Sciatic nerve (tissue), 2 donors: Measurements from ENCODE around the gene COMTD1. TPM values are rescaled to one million over a fixed set of nuclear protein-coding genes. Genes with fewer than 3 reads are reported as not detected.

Experiments
- ATAC-seq: fragments of 200-7000 bp; cut with Tn5 transposase; one replicate; pipeline ENCODE4 v1.9.1; 2020; ENCODE audit warnings: mild to moderate bottlenecking, moderate library complexity
- DNase-seq: peaks from one replicate; pipeline ENCODE4 v3.0.0-alpha.2; 2020; ENCODE audit warnings: low spot score
- intact Hi-C: fragments of 100-400 bp; cut with DNase I; formaldehyde crosslinking; loops from one replicate; pipeline ENCODE4 v1.14.2; 2022
- total RNA-seq: library from RNA; stranded (reverse); fragmentation: NEBNext Ultra II Directional; extraction: Animal tissue kit (Norgen Biotek cat#: 25700); gene quantifications from one replicate; pipeline ENCODE4 v1.2.1, GENCODE V29; 2021
- donor health status: DM: no; HTN: no; CAD: no.
- donor health status: DM: no; HTN: no; CAD: no.

COMTD1 gene
- total RNA-seq, 1 donor from 2014 or later, result 13.0 TPM

DNA sequence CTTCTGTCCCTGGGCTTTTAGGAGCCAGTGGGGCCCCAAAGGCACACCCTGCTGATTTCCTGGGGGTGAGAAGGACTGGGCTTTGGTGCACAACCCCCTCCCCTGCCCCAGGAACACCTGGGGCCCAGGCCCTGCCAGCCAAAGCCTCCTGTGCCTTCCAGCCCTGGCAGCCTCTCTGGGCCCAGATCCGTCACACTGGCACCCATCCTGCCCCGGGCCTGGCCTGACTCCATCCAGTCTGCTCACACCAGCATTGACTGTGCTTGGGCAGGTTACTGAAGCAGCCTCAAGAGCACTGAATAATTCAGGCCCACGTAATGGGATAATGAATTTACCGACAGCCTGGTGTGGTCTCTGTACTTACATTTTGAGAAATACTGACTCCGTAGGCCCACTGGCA lies 12.0 kb upstream of the COMTD1 start:
- DNase-seq (no peak), ATAC-seq (no peak)
- intact Hi-C loops, result no loop called here

DNA sequence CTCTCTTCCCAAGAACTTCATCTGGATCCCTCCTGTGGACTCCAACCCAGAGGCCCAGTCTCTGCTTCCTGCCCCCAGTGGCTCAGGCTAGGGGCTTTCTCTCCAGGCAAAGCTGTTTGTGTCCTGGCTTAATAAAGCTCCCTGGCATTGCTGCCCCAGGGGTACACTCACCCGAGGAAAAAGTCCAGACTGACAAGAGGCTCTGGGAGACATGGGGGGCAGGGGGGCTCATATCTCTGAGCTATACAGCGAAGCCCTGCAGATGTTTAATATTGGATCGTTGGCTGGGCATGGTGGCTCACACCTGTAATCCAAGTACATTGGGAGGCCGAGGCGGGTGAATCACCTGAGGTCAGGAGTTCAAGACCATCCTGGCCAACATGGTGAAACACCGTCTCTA lies 10.7 kb upstream of the COMTD1 start:
- DNase-seq (no peak), ATAC-seq (no peak)
- intact Hi-C loops, result no loop called here

DNA sequence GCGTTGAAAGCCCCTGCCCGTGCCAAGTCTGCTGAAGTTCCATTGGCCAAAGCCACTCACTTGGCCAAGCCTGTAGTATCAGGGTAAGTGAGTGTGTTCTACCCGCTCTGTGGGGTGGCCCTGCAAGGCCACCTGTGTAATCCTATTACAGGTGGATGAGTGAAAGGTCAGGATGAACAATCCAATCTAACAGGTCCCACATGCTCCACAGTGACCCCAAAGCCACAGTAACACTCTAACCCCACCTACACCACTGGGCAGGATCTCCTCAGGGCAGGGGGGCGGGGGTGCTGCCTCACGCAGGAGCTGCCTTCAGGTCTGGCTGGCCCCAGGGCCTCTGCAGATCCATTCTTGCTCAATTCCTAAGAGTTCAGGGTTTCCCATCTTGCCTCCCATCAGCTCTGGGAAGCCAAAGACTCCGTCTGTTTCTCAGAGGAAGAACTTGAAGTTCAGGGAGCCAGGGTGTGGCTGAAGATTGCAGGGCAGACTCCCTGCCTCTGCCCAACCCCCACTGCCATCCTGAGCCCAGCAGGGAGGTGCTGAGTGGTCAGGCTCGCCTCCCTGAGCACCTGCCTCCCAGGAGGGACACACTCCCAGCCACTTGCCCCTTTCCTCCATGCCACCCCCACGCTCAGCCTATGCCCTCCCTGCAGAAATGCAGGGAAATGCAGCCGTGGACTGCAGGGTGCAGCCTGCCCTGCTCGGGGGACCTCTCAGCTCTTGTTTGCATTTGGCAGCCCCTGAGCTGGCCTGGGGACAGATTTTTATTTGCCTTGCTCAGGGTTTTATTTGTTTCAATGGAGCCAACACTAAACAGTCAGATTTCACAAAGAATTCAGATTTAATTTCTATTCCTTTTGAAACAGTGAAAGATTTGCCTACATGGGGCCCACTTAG lies 9.8 kb upstream of the COMTD1 start:
- DNase-seq (peak; percentile 37), ATAC-seq (peak; percentile 55)

DNA sequence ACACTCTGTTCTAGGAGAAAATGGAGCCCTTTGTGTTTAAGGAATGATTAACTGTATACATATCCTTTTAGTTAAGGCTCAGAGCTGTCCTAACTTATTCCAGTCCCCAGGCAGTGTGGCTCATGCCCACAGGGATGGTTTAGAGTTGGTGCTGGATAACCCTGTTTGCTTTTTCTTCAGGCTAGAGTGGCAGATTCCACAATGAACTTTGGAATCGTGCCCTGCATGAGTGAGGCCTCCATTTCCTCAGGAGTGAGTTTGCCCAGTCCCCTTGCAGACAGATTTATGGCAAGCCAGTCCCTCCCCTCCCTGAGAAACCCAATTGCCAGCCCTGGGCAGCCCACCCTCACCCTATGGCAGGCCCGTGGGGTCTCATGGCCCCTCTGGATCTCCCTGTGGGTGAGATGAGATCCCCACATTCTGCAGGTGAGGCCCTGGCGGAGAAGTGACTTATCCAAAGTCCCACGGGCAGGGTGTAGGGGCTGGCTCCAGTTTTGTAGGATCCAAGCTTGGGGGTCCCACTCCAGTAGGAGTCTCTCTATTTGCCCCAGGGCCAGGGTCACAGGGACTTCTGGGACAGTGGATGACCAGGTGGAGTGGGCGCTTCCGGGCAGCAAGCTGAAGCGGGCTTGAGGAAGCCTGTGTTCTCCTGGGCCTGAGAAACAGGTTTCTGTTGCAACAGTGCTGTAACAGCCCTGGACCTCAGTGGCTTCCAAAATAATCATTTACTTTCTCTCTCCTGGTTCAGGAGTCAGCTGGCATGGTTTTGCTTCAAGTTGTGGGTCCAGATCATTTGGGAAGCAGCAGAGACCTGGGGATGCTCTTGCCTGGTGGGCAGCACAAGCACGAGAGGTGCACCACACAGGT lies 9.0 kb upstream of the COMTD1 start:
- ATAC-seq (no peak), DNase-seq (peak; percentile 27)
- intact Hi-C loops, result no loop called here

More for the DNA sequence above, 9.8 kb upstream of the COMTD1 start:
- intact Hi-C loops, result no loop called here

DNA sequence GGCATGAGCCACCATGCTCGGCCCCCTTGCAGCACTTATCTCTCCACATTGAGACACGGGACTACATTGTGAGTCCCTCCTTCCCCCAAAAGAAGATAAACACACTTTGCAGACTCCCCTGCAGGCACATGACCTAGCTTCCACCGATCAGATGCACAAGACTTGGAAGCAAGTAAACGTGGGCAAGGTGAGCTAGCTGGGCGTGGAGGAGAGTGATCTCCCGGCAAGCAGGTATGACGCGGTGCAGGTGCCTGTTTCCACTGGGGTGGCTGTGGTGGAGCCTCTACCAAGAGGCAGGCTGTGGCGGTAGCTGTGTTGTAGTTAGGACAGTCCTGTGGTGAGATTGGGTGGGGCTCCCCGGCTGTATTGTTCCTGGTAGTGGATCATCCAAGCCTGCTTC lies 7.7 kb upstream of the COMTD1 start:
- intact Hi-C loops, result no loop called here
- DNase-seq, result peak; percentile 27

DNA sequence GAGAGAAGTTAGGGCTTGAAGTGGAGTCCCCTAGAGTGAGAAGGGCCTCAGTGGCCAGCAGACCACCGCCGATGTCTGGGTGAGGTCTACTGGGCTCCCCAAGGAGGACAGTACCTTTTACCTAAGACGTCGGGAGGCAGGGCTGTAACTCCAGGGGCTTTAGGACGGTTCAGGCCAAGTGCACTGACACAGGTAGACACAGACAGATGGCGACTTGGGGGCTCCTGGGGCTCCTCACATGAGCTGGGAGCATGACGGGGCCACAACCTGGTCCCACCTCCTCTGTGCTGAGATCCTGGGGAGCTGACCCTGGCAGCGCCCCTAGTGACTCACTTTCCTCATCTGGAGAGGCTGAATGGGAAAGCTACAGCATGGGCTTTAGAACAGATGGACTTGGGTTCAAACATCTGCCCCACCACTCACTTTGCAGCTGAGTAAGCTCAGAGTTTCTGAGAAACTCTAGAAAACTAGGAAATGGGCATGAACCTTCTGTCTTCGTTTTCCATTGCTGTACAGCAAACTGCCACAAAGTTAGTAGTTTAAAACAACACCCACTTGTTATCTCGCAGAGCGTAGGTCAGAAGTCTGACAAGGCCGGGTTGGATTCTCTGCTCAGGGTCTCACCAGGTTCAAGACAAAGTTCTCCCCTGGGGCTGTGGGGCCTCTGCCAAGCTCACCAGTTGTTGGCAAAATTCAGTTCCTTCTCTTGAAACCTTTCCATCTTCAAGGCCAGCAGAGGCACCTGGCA lies 4.7 kb upstream of the COMTD1 start:
- ATAC-seq (no peak), DNase-seq (peak; percentile 42)
- intact Hi-C loops, result no loop called here

More for the DNA sequence above, 7.7 kb upstream of the COMTD1 start:
- no peak for ATAC-seq

DNA sequence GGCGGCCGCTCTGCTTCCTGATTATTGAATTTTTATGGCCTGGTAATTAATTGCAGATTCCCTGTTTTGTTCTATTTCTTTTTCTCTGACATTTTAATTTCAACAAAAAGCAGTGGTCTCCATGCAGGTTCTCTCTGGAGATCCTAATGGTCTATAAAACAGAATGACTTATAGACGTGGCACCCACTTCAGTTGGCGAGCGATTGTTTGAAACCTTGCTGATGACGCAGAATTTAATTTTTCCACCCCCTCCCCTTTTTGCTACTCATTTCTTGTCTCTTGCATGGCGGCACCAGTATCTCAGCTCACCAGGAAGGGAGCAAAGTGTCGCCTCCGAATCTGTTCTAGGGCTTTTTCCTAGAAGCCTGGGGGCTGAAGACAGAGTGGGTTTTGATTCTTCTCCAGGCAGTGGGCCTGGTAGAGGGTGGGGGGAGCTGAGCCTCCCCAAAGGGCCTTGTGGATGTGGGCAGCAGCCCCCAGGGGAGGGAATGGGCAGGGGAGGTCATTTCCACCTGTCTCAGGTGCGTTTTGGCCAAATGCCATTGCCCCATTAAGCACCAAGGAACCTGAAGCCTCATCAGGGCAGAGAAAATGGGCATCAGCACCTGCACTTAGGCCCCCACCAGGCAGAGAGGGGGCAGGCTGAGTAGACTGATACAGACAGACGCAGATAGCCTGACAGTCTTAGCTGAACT lies 3.5 kb upstream of the COMTD1 start:
- DNase-seq, result peak; percentile 54
- no peak for ATAC-seq
- intact Hi-C loops, result loop anchor here (10.0 kb wide), 1 partner anchor 974 kb away; no protein-coding TSS in a partner anchor

DNA sequence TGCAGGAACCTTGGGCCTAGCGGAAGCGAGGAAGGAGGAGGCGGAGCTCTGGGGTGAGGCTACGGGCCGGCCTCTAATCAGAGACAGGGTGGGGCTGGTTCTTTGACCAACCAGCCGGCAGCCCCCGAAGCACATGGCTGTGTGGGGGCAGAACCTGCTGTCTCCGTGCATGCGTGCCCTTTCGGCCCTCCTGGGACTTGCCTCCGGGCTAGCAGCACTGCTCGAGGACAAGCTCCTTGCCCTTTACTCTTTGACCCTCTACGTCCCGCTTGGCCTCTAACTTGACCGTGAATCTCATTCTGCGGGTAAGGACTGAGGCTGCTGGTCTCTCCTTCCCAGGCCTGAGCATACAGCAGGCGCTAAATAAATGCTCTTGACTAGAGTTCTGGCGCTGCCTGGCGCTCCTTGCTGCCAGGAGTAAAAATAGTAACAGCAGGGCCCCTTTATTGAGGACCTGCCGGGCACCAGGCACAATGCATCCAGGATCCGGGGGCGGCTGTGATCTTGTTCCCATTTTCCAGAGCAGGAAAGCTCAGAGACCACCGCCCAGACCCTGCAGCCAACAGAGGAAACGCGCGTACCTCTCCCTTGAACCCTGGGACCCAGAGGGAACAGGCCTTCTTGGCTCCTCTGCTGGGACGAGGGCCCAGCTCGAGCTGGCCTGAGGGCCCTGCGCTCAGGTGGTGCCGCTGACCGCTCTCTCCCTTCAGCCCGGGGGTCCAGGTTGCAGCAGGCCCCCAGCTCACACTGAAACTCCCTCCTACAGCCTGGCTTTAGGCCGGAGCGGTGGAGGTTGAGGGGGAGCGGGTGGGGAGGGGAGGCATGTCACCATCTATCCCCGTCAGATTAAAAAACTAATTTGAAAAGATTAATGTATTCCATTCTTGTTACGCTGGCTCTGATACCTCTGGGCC lies 2.7 kb upstream of the COMTD1 start:
- intact Hi-C loops, result loop anchor here (10.0 kb wide), 1 partner anchor 974 kb away; no protein-coding TSS in a partner anchor
- ATAC-seq (no peak), DNase-seq (peak; percentile 55)

DNA sequence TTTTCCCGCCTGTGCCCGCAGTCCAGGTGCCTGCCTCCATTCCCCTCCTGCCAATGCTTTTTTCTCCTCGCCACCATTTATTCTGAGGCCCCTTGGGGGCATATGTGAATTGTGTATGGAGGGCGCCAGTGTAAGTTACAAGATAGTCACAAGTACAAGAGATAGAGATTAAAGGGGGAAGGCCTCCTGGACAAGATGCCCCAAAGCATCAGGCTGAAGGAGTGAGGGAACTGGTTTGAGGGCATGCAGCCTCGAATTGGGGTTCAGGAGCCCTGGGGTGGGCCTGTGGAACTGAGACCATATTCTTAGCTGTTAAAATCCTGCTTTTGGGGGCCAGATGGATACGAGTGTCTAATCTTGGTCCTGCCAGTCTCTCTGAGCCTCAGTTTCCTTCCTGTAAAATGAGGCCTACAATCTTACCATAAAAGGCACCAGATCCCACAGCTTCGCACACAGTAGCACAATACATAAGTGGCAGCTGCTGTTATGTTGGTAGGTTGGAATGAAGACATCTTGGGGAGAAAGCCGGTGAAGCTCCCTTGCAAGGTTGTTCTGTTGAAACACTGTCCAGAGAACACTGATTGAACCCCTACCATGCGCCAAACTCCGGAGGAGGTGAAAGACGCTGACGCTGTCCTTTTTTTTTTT lies 545 bp upstream of the COMTD1 start:
- ATAC-seq, result no peak

DNA sequence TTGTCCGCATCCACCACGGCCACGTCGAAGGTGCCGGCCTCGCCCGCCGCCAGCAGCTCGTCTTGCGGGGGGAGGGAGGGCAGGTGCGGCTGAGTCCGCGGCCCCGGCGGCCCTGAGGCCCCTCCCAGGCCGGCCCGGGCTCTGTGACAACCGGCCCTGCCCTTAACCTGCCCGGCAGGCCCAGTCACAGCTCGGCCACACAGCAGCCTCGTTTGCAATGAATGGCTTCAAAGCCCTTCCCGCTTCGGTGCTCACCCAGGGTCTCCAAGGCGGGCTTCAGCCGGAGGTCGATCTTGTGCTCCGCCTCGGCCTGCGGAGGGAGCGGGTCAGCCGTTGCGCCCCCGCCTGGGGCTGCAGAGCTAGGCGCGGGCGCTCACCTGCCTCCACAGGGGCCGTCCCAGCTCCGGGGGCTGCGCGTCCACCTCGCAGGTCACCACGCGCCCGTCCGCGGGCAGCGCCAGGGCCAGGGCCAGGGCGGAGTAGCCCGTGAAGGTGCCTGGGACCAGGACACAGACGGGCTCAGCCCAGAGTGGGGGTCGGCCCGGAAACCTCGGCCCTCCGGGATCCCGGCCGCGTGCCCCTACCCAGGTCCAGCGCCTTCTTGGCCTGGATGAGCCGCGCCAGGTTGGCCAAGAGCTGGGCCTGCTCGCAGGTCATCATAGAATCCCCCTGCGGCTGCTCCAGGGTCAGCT lies 928 bp downstream of the COMTD1 start:
- intact Hi-C loops, result loop anchor here (10.0 kb wide), 1 partner anchor 970 kb away; no protein-coding TSS in a partner anchor
- peak; percentile 5 for ATAC-seq
- DNase-seq, result peak; percentile 66

More for the DNA sequence above, 545 bp upstream of the COMTD1 start:
- intact Hi-C loops, result loop anchor here (10.0 kb wide), 1 partner anchor 972 kb away; no protein-coding TSS in a partner anchor
- DNase-seq, result no peak

DNA sequence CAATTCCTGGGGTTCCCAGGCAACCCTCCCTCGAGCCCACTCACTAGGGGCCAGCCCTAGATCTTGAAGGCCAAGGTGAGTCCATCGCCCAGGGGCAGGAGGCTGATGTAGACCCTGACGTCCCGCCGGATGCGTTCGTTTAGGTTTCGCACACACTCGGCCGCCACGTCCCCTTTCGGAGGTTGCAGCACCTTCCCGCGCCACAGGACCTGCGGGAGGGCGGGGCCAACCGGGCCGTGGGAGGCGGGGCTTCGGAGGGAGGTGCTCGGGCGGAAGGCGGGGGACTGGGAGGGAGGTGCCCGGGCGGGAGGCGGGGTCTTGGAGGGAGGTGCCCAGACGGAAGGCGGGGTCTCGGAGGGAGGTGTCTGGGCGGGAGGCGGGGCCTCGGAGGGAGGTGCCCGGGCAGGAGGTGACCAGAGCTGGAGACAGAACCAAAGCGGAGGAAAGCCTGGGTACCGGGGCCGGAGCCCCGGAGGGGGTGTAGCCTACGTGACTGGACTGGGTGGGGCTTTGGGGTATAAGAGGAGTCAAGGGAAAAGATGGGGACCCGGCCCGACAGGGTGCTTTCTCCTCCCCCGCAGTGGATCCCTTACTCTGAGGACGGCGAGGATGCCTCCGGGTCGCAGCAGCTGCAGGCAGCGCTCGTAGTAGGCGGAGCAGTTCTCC lies 1.6 kb downstream of the COMTD1 start:
- DNase-seq, result peak; percentile 95
- ATAC-seq, result peak; percentile 87
- intact Hi-C loops, result loop anchor here (10.0 kb wide), 1 partner anchor 969 kb away; no protein-coding TSS in a partner anchor

DNA sequence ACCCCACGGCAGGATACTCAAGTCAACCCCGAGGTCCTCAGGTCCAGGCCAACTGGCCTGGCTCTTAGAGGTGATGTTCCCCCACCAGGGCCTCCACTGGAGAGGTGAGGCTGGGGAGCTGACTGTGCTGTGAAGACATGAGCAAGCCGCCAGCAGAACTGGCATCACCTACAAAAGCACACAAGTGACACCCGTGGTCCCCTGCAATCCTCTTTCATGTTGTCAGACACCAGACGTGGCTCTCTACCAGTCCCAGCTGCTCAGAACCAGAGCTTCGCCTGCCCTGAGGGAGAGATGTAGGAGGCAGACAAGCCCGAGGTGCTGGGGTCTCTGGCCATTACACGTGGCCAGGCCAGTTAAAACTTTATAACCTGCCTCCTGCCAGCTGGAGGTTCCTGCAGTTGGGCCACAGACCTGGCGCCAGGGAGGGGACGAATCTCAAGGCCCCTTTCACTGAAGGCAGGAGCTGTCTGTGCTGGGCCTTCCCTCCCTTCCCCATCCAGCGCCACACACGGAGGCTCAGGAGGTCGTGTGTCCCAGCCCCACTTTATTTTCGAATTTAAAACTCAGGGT lies 2.2 kb downstream of the COMTD1 start:
- peak; percentile 3 for ATAC-seq
- no peak for DNase-seq
- intact Hi-C loops, result loop anchor here (10.0 kb wide), 1 partner anchor 969 kb away; no protein-coding TSS in a partner anchor

DNA sequence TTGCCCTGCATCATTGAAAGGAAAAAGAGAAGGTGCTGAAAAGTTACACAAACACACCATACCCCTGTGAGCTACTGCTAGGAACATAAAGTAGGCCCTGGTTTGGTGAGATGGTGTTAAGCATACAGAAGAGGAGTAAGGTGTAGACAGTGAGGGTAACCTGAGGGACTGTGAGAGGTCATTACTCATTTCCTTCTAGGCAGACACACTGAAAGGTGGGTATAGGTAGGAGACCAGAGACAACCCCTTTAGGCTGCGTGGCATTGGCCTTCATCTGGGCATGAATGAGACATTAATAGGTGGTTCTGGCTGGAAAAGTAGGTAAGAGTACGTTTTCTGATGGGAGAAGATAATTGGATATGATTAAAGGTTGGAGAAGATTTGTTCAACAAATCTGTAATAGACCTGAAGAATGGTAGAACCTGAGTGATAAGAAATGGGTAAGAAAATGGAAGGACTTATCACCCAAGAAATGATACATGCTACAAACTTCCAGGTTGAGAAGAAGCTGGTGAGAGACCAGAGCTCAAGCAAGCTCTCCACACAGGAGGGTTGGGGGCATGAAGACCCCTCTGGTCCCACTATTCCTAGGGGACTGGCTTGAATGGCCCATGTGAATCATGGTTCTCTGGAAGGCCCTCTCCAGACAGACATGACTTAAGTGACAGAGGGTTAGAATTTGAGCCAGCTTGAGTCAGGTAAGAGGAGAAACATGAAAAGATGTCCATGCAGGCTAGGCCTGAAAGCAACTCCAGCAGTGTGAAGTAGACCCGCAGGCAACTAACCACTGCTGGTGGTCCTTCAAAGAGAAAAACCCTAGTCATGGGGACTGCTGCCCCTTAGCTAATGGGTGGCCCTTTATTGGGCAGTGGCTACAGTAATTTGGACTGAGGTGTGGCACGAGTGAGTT lies 3.8 kb downstream of the COMTD1 start:
- ATAC-seq (no peak), DNase-seq (peak; percentile 23)
- intact Hi-C loops, result loop anchor here (10.0 kb wide), 1 partner anchor 967 kb away; no protein-coding TSS in a partner anchor

DNA sequence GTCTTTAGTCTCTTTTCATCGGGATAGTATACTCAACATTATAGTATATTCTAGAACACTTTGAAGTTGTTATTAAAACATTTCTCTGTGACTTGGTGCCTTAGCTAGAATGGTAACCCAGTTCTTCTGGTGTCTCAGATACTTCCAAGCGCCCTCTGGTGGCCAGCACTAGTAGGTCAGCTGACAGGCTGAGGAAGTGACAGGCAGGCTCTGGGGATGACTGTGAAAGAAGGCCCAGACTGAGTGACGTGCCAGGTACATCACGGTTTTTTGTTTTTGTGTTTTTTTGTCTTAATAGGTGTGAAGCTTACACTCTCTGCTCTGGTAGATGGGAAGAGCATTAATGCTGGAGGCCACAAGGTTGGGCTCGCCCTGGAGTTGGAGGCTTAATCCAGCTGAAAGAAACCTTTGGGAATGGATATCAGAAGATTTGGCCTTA lies 5.1 kb downstream of the COMTD1 start:
- ATAC-seq (peak; percentile 56), DNase-seq (peak; percentile 96)
- intact Hi-C loops, result loop anchor here (10.0 kb wide), 1 partner anchor 966 kb away; no protein-coding TSS in a partner anchor
